ENCODE results near the gene RLBP1. TPM values are rescaled to one million over a fixed set of nuclear protein-coding genes. Genes with fewer than 3 reads are reported as not detected.
"Not testable (repeated sequence)": the region's sequence is repeated elsewhere in the genome, so short reads cannot be mapped to it uniquely, and the experiment has no call there.

Gene RLBP1
- total RNA-seq: not detected in 2 replicates

- H3K4me3 ChIP-seq (ENCODE audit: low read depth, low read length): no peak within 1 kb of the TSS
- H3K36me3 ChIP-seq (ENCODE audit: control insufficient read depth, insufficient read depth, low read length): no peaks in the 10 kb centered on the region
- no peak for TF ChIP-seq CTCF (IDR thresholded peaks at IDR 0.05; ENCODE audit: insufficient read depth, low read length, severe bottlenecking)
- DNase-seq (ENCODE audit: low read depth): peak; percentile 25
- H3K27me3 ChIP-seq (ENCODE audit: control insufficient read depth, insufficient read depth, low read length): peaks cover 3% of the 10 kb centered on the region
- FAIRE-seq: no peak
Measured at GRCh38 chr15:89221543-89221942, at the start of gene RLBP1. Gene RLBP1 (minus strand): TSS chr15:89221579. CDS start chr15:89218975, 2,604 bp downstream.

GRCh38 chr15:89250142-89250541, 28.8 kb upstream of the RLBP1 start:
- FAIRE-seq; H3K36me3 ChIP-seq (ENCODE audit: control insufficient read depth, insufficient read depth, low read length); H3K27me3 ChIP-seq (ENCODE audit: control insufficient read depth, insufficient read depth, low read length); DNase-seq (ENCODE audit: low read depth); H3K4me3 ChIP-seq (ENCODE audit: low read depth, low read length): not testable (repeated sequence)

- Histone ChIP-seq H3K36me3 (ENCODE audit: control insufficient read depth, insufficient read depth, low read length) (no peaks in the 10 kb centered on the region), H3K4me3 (ENCODE audit: low read depth, low read length) (no peak overlapping the region), H3K27me3 (ENCODE audit: control insufficient read depth, insufficient read depth, low read length) (no peaks in the 10 kb centered on the region)
- TF ChIP-seq CTCF (IDR thresholded peaks at IDR 0.05; ENCODE audit: insufficient read depth, low read length, severe bottlenecking): no peak
- DNase-seq (ENCODE audit: low read depth) (no peak), FAIRE-seq (no peak)
Measured at GRCh38 chr15:89248584-89248983, 27.2 kb upstream of the RLBP1 start.

GRCh38 chr15:89247446-89247845, 26.1 kb upstream of the RLBP1 start:
- H3K36me3 ChIP-seq (ENCODE audit: control insufficient read depth, insufficient read depth, low read length): no peaks in the 10 kb centered on the region
- DNase-seq (ENCODE audit: low read depth): no peak
- no peak for TF ChIP-seq CTCF (IDR thresholded peaks at IDR 0.05; ENCODE audit: insufficient read depth, low read length, severe bottlenecking)
- no peak overlapping the region for H3K4me3 ChIP-seq (ENCODE audit: low read depth, low read length)
- no peaks in the 10 kb centered on the region for H3K27me3 ChIP-seq (ENCODE audit: control insufficient read depth, insufficient read depth, low read length)
- no peak for FAIRE-seq

GRCh38 chr15:89244574-89244903, 23.2 kb upstream of the RLBP1 start:
- no peak for TF ChIP-seq CTCF (IDR thresholded peaks at IDR 0.05; ENCODE audit: insufficient read depth, low read length, severe bottlenecking)
- Histone ChIP-seq H3K4me3 (ENCODE audit: low read depth, low read length) (peak overlapping the region; percentile 65), H3K27me3 (ENCODE audit: control insufficient read depth, insufficient read depth, low read length) (no peaks in the 10 kb centered on the region), H3K36me3 (ENCODE audit: control insufficient read depth, insufficient read depth, low read length) (no peaks in the 10 kb centered on the region)
- FAIRE-seq: no peak
- DNase-seq (ENCODE audit: low read depth): no peak

- peak within 1 kb of the TSS; percentile 65 for H3K4me3 ChIP-seq (ENCODE audit: low read depth, low read length)
- no peaks in the 10 kb centered on the region for H3K27me3 ChIP-seq (ENCODE audit: control insufficient read depth, insufficient read depth, low read length)
- peak; percentile 87 for DNase-seq (ENCODE audit: low read depth)
- no peaks in the 10 kb centered on the region for H3K36me3 ChIP-seq (ENCODE audit: control insufficient read depth, insufficient read depth, low read length)
- TF ChIP-seq CTCF (IDR thresholded peaks at IDR 0.05; ENCODE audit: insufficient read depth, low read length, severe bottlenecking): peak; percentile 63
- no peak for FAIRE-seq
Measured at GRCh38 chr15:89243691-89244573, 22.6 kb upstream of the RLBP1 start, which contains the start of gene FANCI. Gene FANCI (plus strand): TSS chr15:89243979. CDS start chr15:89247648, 3,669 bp downstream.
